NCI-H2196 (cell line): ENCODE measurements around the gene AEBP1.

Source experiments
- DNase-seq: peaks from one replicate; lab custom pipeline; 2025; ENCODE audit not compliant: unreplicated experiment; lab: John Stamatoyannopoulos, UW

AEBP1 gene

GRCh38 chr7:44103566-44103922 lies 601 bp upstream of the AEBP1 start:
- no peak for DNase-seq

- no peak for DNase-seq
Measured at GRCh38 chr7:44104860-44105771, 971 bp downstream of the AEBP1 start.

GRCh38 chr7:44105832-44106231 lies 1.7 kb downstream of the AEBP1 start:
- DNase-seq = no peak

GRCh38 chr7:44106311-44107065 lies 2.3 kb downstream of the AEBP1 start:
- DNase-seq = no peak

GRCh38 chr7:44107116-44107960 lies 3.2 kb downstream of the AEBP1 start:
- no peak for DNase-seq

GRCh38 chr7:44107961-44108767 lies 4.0 kb downstream of the AEBP1 start:
- no peak for DNase-seq

GRCh38 chr7:44108768-44109750 lies 4.9 kb downstream of the AEBP1 start:
- no peak for DNase-seq

- no peak for DNase-seq
Measured at GRCh38 chr7:44109991-44110390, 5.8 kb downstream of the AEBP1 start.

- no peak for DNase-seq
Measured at GRCh38 chr7:44110719-44111635, 6.8 kb downstream of the AEBP1 start.

GRCh38 chr7:44111761-44112160 lies 7.6 kb downstream of the AEBP1 start:
- DNase-seq = no peak

GRCh38 chr7:44112231-44112996 lies 8.3 kb downstream of the AEBP1 start:
- DNase-seq = no peak

- DNase-seq = no peak
Measured at GRCh38 chr7:44112997-44113763, 9.0 kb downstream of the AEBP1 start.

GRCh38 chr7:44113764-44114354 lies 9.7 kb downstream of the AEBP1 start:
- DNase-seq = no peak

GRCh38 chr7:44114586-44115310 lies 10.6 kb downstream of the AEBP1 start:
- DNase-seq = no peak

GRCh38 chr7:44116087-44116788 lies 12.1 kb downstream of the AEBP1 start:
- no peak for DNase-seq
